GM18907 (cell line): ENCODE measurements around the gene PCNX2.
"Not testable (repeated sequence)": the region's sequence is repeated elsewhere in the genome, so short reads cannot be mapped to it uniquely, and the experiment has no call there.

Experiments
- ATAC-seq: cut with Tn5 transposase; IDR thresholded peaks from one replicate; pipeline ENCODE4 v1.9.1; 2021; ENCODE audit warnings: mild to moderate bottlenecking, moderate library complexity; ENCODE audit not compliant: unreplicated experiment

PCNX2 gene

GRCh38 chr1:233113009-233113879 lies 182.3 kb downstream of the PCNX2 start:
- ATAC-seq, result peak; percentile 92

- ATAC-seq, result no peak
These were observed 183.1 kb downstream of the PCNX2 start for GRCh38 chr1:233112186-233113008.

- no peak for ATAC-seq
These were observed 183.8 kb downstream of the PCNX2 start for GRCh38 chr1:233111731-233112130.

- ATAC-seq, result no peak
These were observed 186.4 kb downstream of the PCNX2 start for GRCh38 chr1:233109096-233109495.

- ATAC-seq, result not testable (repeated sequence)
These were observed 187.8 kb downstream of the PCNX2 start for GRCh38 chr1:233107716-233108130.

GRCh38 chr1:233107130-233107660 lies 188.3 kb downstream of the PCNX2 start:
- no peak for ATAC-seq

GRCh38 chr1:233105225-233105624 lies 190.3 kb downstream of the PCNX2 start:
- ATAC-seq, result no peak

GRCh38 chr1:233102341-233102740 lies 193.2 kb downstream of the PCNX2 start:
- no peak for ATAC-seq

GRCh38 chr1:233097959-233098580 lies 197.5 kb downstream of the PCNX2 start:
- no peak for ATAC-seq

- no peak for ATAC-seq
These were observed 198.0 kb downstream of the PCNX2 start for GRCh38 chr1:233097546-233097945.

GRCh38 chr1:233094691-233095090 lies 200.8 kb downstream of the PCNX2 start:
- ATAC-seq, result no peak

- no peak for ATAC-seq
These were observed 201.3 kb downstream of the PCNX2 start for GRCh38 chr1:233094269-233094668.

GRCh38 chr1:233090746-233091494 lies 204.6 kb downstream of the PCNX2 start:
- ATAC-seq, result no peak

GRCh38 chr1:233089251-233089650 lies 206.3 kb downstream of the PCNX2 start:
- no peak for ATAC-seq

GRCh38 chr1:233088613-233089012 lies 206.9 kb downstream of the PCNX2 start:
- ATAC-seq, result no peak

GRCh38 chr1:233086961-233087881 lies 208.3 kb downstream of the PCNX2 start:
- ATAC-seq, result no peak

- ATAC-seq, result no peak
These were observed 210.0 kb downstream of the PCNX2 start for GRCh38 chr1:233085566-233085965.

GRCh38 chr1:233082778-233083550 lies 212.6 kb downstream of the PCNX2 start:
- peak; percentile 82 for ATAC-seq

- no peak for ATAC-seq
These were observed 213.8 kb downstream of the PCNX2 start for GRCh38 chr1:233081735-233082134.
